Pancreas (tissue), 10 donors: ENCODE results near the gene RBMS3. TPM values are rescaled to one million over a fixed set of nuclear protein-coding genes. Genes with fewer than 3 reads are reported as not detected.
A peak's percentile ranks its signal among the peaks of the same experiment; 100 is the strongest.

Experiments used
- ATAC-seq, 4 donors: fragments of 200-7000 bp; cut with Tn5 transposase; one replicate each; pipeline versions ENCODE4 v1.8.0 to v1.9.1; 2020; ENCODE audit warnings: mild to moderate bottlenecking in 4 of 4, moderate library complexity in 4 of 4
- DNase-seq, 6 donors: peaks; one replicate each; pipeline ENCODE4 v3.0.0-alpha.2; 2020
- FAIRE-seq: peaks from 2 replicates; lab custom pipeline; 2012; peaks lifted over from hg19 to GRCh38; lab: Jason Lieb, UNC
- H3K27ac ChIP-seq, 4 donors: fragments of 200-600 bp; sonication (generic); 1 replicate in 3 of 4; 2 replicates in 1 of 4; pipeline versions ENCODE4 v1.5.0 to v1.8.0; 2020
- H3K27me3 ChIP-seq, 4 donors: fragments of 200-600 bp; one replicate each; pipeline ENCODE4 v1.8.0; 2021
- H3K36me3 ChIP-seq, 3 donors: fragments of 200-600 bp; sonication (generic) in 1 of 3; one replicate each; pipeline versions ENCODE4 v1.5.0 to v1.8.0; 2020 to 2021
- H3K4me1 ChIP-seq, 3 donors: fragments of 200-600 bp; one replicate each; pipeline ENCODE4 v1.8.0; 2021
- H3K4me3 ChIP-seq, 4 donors: fragments of 200-600 bp; sonication (generic) in 2 of 4; one replicate each; pipeline versions ENCODE4 v1.5.0 to v1.8.0; 2020 to 2021
- H3K9me3 ChIP-seq, 4 donors: fragments of 200-600 bp; one replicate each; pipeline ENCODE4 v1.8.0; 2021
- WGBS, 2 donors: extraction: QIAGEN DNeasy Blood & Tissue Kit; methylation state at CpG; one replicate each; pipeline ENCODE4 v1.1.7; 2013; 5-methylcytosine and 5-hydroxymethylcytosine counted together
- intact Hi-C, 3 donors: fragments of 100-400 bp; cut with DNase I; formaldehyde crosslinking; loops; one replicate each; pipeline versions ENCODE4 v1.11.1 to v1.14.2; 2022
- polyA plus RNA-seq, 2 donors: library from polyadenylated mRNA; stranded (reverse); fragments of 200-250 nt; gene quantifications; one replicate each; pipeline ENCODE4 v1.2.3, GENCODE V29; 2013
- total RNA-seq, 6 donors: library from RNA; stranded (reverse); fragmentation: NEBNext Ultra II Directional in 4 of 6; extraction: Animal tissue kit (Norgen Biotek cat#: 25700) in 4 of 6; gene quantifications; one replicate each; pipeline versions ENCODE4 v1.2.1 to v1.2.4, GENCODE V29; 2021 to 2023
- TF ChIP-seq, protein P1 (sequence below), 4 donors: fragments of 200-600 bp; sonication (generic) in 3 of 4; IDR thresholded peaks; one replicate each; pipeline versions ENCODE4 v1.5.0 to v1.8.0; 2021; ENCODE audit warnings: antibody characterized with exemption in 4 of 4
- donor health status: healthy with polysubstance abuse.
- donor health status: DM: no; HTN: no; CAD: no; lungs with moderate emphysema.
- donor health status: DM: no; HTN: no; CAD: no.
- donor health status: control.
- donor health status: control.
- donor health status: Bipolar disorder and iron deficiency.
- donor health status: DM: yes; HTN: yes; CAD: no.
- donor health status: DM: no; HTN: no; CAD: no.
- donor health status: DM: no; HTN: no; CAD: no.
- donor health status: DM: yes; HTN: yes; CAD: no.

Gene RBMS3
- total and polyA plus RNA-seq, 8 donors = 4.0 to 10.0 (median 6.6) TPM

DNA sequence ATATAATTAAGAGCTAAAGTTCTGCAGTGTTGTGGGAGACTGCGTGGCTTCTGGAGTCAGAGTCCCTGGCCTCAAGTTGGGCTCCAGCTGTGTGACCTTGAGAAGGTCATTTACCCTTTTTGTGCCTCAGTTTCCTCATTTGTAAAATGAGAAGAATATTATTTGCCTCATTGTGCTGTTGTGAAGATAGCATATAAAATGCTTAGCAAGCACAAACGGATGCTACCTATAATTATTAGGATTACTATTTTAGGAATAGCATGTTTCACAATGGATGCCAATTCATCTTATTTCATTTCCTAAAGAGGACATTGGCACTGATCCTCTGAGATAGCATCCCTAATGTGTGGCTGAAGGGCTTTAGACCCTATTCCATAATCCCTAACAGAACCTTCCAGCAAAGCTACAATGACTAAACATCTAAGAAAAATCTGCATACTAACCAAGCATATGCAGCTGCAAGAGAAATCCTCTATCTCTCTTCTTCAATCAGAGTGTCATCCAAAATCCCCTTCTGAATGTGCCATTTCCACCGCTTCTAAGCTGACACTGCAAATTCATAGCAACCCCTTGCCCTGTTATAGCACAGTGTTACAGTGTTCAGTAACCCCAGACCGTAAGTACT lies 148.3 kb downstream of the RBMS3 start:
- intact Hi-C loops = no loop called here
- DNase-seq (no peak), ATAC-seq (no peak), FAIRE-seq (no peak)
- Histone ChIP-seq H3K4me3 (no peak overlapping the region), H3K4me1 (peaks cover 0 to 9% (median 0%) of the 10 kb centered on the region in 3 donors), H3K27ac (no peak overlapping the region), H3K36me3 (no peaks in the 10 kb centered on the region), H3K27me3 (no peaks in the 10 kb centered on the region), H3K9me3 (no peaks in the 10 kb centered on the region)
- TF ChIP-seq, protein P1, sequence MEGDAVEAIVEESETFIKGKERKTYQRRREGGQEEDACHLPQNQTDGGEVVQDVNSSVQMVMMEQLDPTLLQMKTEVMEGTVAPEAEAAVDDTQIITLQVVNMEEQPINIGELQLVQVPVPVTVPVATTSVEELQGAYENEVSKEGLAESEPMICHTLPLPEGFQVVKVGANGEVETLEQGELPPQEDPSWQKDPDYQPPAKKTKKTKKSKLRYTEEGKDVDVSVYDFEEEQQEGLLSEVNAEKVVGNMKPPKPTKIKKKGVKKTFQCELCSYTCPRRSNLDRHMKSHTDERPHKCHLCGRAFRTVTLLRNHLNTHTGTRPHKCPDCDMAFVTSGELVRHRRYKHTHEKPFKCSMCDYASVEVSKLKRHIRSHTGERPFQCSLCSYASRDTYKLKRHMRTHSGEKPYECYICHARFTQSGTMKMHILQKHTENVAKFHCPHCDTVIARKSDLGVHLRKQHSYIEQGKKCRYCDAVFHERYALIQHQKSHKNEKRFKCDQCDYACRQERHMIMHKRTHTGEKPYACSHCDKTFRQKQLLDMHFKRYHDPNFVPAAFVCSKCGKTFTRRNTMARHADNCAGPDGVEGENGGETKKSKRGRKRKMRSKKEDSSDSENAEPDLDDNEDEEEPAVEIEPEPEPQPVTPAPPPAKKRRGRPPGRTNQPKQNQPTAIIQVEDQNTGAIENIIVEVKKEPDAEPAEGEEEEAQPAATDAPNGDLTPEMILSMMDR (IDR thresholded peaks at IDR 0.05) = no peak
- WGBS, 2 donors = 68 to 69% methylated on average over 4 of the region's 4 CpGs

GRCh38 chr3:29430558-29430971 lies 149.7 kb downstream of the RBMS3 start:
- intact Hi-C loops = no loop called here

GRCh38 chr3:29436612-29437323 lies 155.9 kb downstream of the RBMS3 start:
- Histone ChIP-seq H3K9me3 (no peaks in the 10 kb centered on the region), H3K27me3 (no peaks in the 10 kb centered on the region), H3K27ac (no peak overlapping the region), H3K4me1 (peaks cover 0 to 9% (median 0%) of the 10 kb centered on the region in 3 donors), H3K36me3 (no peaks in the 10 kb centered on the region), H3K4me3 (no peak overlapping the region)
- TF ChIP-seq, protein P1 (IDR thresholded peaks at IDR 0.05) = no peak
- ATAC-seq = no peak
- no peak for FAIRE-seq
- DNase-seq = no peak
- intact Hi-C loops = no loop called here

More at GRCh38 chr3:29430558-29430971, 149.7 kb downstream of the RBMS3 start:
- FAIRE-seq = no peak
- peak; percentile 16 to 83 (median 45) for ATAC-seq
- Histone ChIP-seq H3K27ac (peak overlapping the region in 2 of 4 donors; percentile 25 to 29), H3K4me3 (no peak overlapping the region), H3K9me3 (no peaks in the 10 kb centered on the region), H3K4me1 (peaks cover 0 to 9% (median 0%) of the 10 kb centered on the region in 3 donors), H3K36me3 (no peaks in the 10 kb centered on the region), H3K27me3 (no peaks in the 10 kb centered on the region)
- no peak for DNase-seq
- TF ChIP-seq, protein P1 (IDR thresholded peaks at IDR 0.05) = no peak
- WGBS, 2 donors = 3 to 12% methylated on average over 1 of the region's 1 CpG

- no peak for DNase-seq
- no peaks in the 10 kb centered on the region for H3K36me3 ChIP-seq
- no peak for FAIRE-seq
- no peak overlapping the region for H3K4me3 ChIP-seq
- no peak for ATAC-seq
- 73 to 79% methylated on average over 3 of the region's 3 CpGs for WGBS, 2 donors
- no peaks in the 10 kb centered on the region for H3K4me1 ChIP-seq
- intact Hi-C loops = no loop called here
- TF ChIP-seq, protein P1 (IDR thresholded peaks at IDR 0.05) = no peak
- no peak overlapping the region for H3K27ac ChIP-seq
- H3K9me3 ChIP-seq = no peaks in the 10 kb centered on the region
- H3K27me3 ChIP-seq = no peaks in the 10 kb centered on the region
These were observed 157.7 kb downstream of the RBMS3 start for GRCh38 chr3:29438580-29438979.
